ENCODE results near the gene DAAM2.

DAAM2 gene

GRCh38 chr6:39816747-39817146 lies 24.6 kb downstream of the DAAM2 start:
- in situ Hi-C loops (cut with MboI; ENCODE audit: low sequenced_read_pairs) = no loop called here

GRCh38 chr6:39818695-39819094 lies 26.5 kb downstream of the DAAM2 start:
- in situ Hi-C loops (cut with MboI; ENCODE audit: low sequenced_read_pairs) = no loop called here

- in situ Hi-C loops (cut with MboI; ENCODE audit: low sequenced_read_pairs) = no loop called here
These were observed 27.1 kb downstream of the DAAM2 start for GRCh38 chr6:39819228-39819627.

GRCh38 chr6:39819676-39820075 lies 27.5 kb downstream of the DAAM2 start:
- in situ Hi-C loops (cut with MboI; ENCODE audit: low sequenced_read_pairs) = no loop called here

GRCh38 chr6:39820553-39820952 lies 28.4 kb downstream of the DAAM2 start:
- in situ Hi-C loops (cut with MboI; ENCODE audit: low sequenced_read_pairs) = no loop called here

- in situ Hi-C loops (cut with MboI; ENCODE audit: low sequenced_read_pairs) = no loop called here
These were observed 29.0 kb downstream of the DAAM2 start for GRCh38 chr6:39821046-39821740.

GRCh38 chr6:39821742-39822532 lies 29.8 kb downstream of the DAAM2 start:
- in situ Hi-C loops (cut with MboI; ENCODE audit: low sequenced_read_pairs) = no loop called here

- in situ Hi-C loops (cut with MboI; ENCODE audit: low sequenced_read_pairs) = no loop called here
These were observed 31.0 kb downstream of the DAAM2 start for GRCh38 chr6:39822846-39823815.

- in situ Hi-C loops (cut with MboI; ENCODE audit: low sequenced_read_pairs) = no loop called here
These were observed 32.1 kb downstream of the DAAM2 start for GRCh38 chr6:39824030-39824926.

GRCh38 chr6:39829331-39829730 lies 37.2 kb downstream of the DAAM2 start:
- in situ Hi-C loops (cut with MboI; ENCODE audit: low sequenced_read_pairs) = no loop called here

GRCh38 chr6:39830444-39830843 lies 38.3 kb downstream of the DAAM2 start:
- in situ Hi-C loops (cut with MboI; ENCODE audit: low sequenced_read_pairs) = no loop called here

GRCh38 chr6:39831701-39832100 lies 39.5 kb downstream of the DAAM2 start:
- in situ Hi-C loops (cut with MboI; ENCODE audit: low sequenced_read_pairs) = no loop called here

- in situ Hi-C loops (cut with MboI; ENCODE audit: low sequenced_read_pairs) = no loop called here
These were observed 42.1 kb downstream of the DAAM2 start for GRCh38 chr6:39834278-39834677.

GRCh38 chr6:39834866-39835265 lies 42.7 kb downstream of the DAAM2 start:
- in situ Hi-C loops (cut with MboI; ENCODE audit: low sequenced_read_pairs) = no loop called here

GRCh38 chr6:39835821-39836295 lies 43.7 kb downstream of the DAAM2 start:
- in situ Hi-C loops (cut with MboI; ENCODE audit: low sequenced_read_pairs) = no loop called here

GRCh38 chr6:39836606-39837005 lies 44.4 kb downstream of the DAAM2 start:
- in situ Hi-C loops (cut with MboI; ENCODE audit: low sequenced_read_pairs) = no loop called here

- in situ Hi-C loops (cut with MboI; ENCODE audit: low sequenced_read_pairs) = no loop called here
These were observed 47.3 kb downstream of the DAAM2 start for GRCh38 chr6:39839445-39839844.

GRCh38 chr6:39840781-39841180 lies 48.6 kb downstream of the DAAM2 start:
- in situ Hi-C loops (cut with MboI; ENCODE audit: low sequenced_read_pairs) = no loop called here

- in situ Hi-C loops (cut with MboI; ENCODE audit: low sequenced_read_pairs) = no loop called here
These were observed 49.1 kb downstream of the DAAM2 start for GRCh38 chr6:39841291-39841690.

- in situ Hi-C loops (cut with MboI; ENCODE audit: low sequenced_read_pairs) = no loop called here
These were observed 49.7 kb downstream of the DAAM2 start for GRCh38 chr6:39841923-39842322.

Data from HL-60/S4 treated with retinoic acid at 250 ng/mL for 4 days and 3 days (cell line).